Neural crest cell (in vitro differentiated cells): ENCODE data around the gene NDC80. TPM values are rescaled to one million over a fixed set of nuclear protein-coding genes. Genes with fewer than 3 reads are reported as not detected.
A peak's percentile ranks its signal among the peaks of the same experiment; 100 is the strongest.
"Not testable (repeated sequence)": the region's sequence is repeated elsewhere in the genome, so short reads cannot be mapped to it uniquely, and the experiment has no call there.

Experiments used
- DNase-seq: peaks from one replicate; pipeline ENCODE4 v3.0.0; 2021; ENCODE audit warnings: low read depth, mixed read lengths, low spot score
- H3K27ac Mint-ChIP-seq: one replicate; pipeline ENCODE4 v1.8.0; 2021; ENCODE audit warnings: mild to moderate bottlenecking, mixed read lengths; ENCODE audit not compliant: unreplicated experiment
- H3K27me3 Mint-ChIP-seq: 2 replicates; pipeline ENCODE4 v1.8.0; 2021; ENCODE audit warnings: low read depth, mild to moderate bottlenecking, mixed read lengths
- H3K36me3 Mint-ChIP-seq: 2 replicates; pipeline ENCODE4 v1.8.0; 2021; ENCODE audit warnings: low read depth, mild to moderate bottlenecking, mixed read lengths
- H3K4me1 Mint-ChIP-seq: 2 replicates; pipeline ENCODE4 v1.8.0; 2021; ENCODE audit warnings: mixed read lengths
- H3K4me3 Mint-ChIP-seq: one replicate; pipeline ENCODE4 v1.8.0; 2021; ENCODE audit warnings: mild to moderate bottlenecking, mixed read lengths
- H3K9me3 Mint-ChIP-seq: 2 replicates; pipeline ENCODE4 v1.8.0; 2021; ENCODE audit warnings: mixed read lengths
- CTCF ChIP-seq: fragments of 200-600 bp; sonication (generic); conservative IDR thresholded peaks from 2 replicates; pipeline ENCODE4 v1.5.0; 2021; ENCODE audit warnings: antibody characterized with exemption, mild to moderate bottlenecking
- total RNA-seq: library from RNA; stranded (reverse); gene quantifications from 2 replicates; pipeline ENCODE4 v1.2.1, GENCODE V29; 2021

NDC80 gene
- total RNA-seq, 1 donor from 2014 or later = 52.1 TPM

GRCh38 chr18:2538236-2538635 lies 33.1 kb upstream of the NDC80 start:
- Mint-ChIP-seq H3K27me3 (no peaks in the 10 kb centered on the region), H3K36me3 (peaks cover 15% of the 10 kb centered on the region), H3K4me3 (no peak overlapping the region), H3K4me1 (peaks cover 14% of the 10 kb centered on the region), H3K27ac (no peak overlapping the region), H3K9me3 (peaks cover 2% of the 10 kb centered on the region)
- no peak for DNase-seq
- no peak for TF ChIP-seq CTCF

- DNase-seq = no peak
- H3K27ac Mint-ChIP-seq = no peak overlapping the region
- peaks cover 14% of the 10 kb centered on the region for H3K4me1 Mint-ChIP-seq
- peaks cover 2% of the 10 kb centered on the region for H3K9me3 Mint-ChIP-seq
- TF ChIP-seq CTCF = no peak
- H3K4me3 Mint-ChIP-seq = no peak overlapping the region
- H3K36me3 Mint-ChIP-seq = peaks cover 15% of the 10 kb centered on the region
- H3K27me3 Mint-ChIP-seq = no peaks in the 10 kb centered on the region
Observed at GRCh38 chr18:2538844-2539243, 32.5 kb upstream of the NDC80 start.

DNA sequence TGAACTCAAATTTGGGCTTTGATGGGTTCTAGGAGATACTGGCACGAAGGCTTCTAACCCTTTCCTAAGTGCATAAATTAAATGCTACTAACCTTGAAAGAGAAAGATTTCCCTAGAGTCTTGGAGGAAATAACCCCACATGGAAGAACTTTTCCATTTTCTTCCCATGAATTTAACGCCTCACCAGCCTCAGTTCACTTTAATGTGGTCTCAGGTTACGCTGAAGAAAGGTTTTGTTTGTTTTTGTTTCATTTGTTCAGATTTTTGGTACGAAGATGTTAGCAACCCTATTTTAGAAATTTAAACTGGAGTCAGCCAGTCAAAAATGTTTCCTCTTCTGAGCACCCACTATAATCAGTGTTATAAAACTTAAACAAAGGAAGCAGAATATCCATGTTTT lies 30.8 kb upstream of the NDC80 start:
- no peak for TF ChIP-seq CTCF
- Mint-ChIP-seq H3K4me1 (peaks cover 14% of the 10 kb centered on the region), H3K4me3 (no peak overlapping the region), H3K36me3 (peaks cover 6% of the 10 kb centered on the region), H3K27ac (no peak overlapping the region), H3K27me3 (no peaks in the 10 kb centered on the region), H3K9me3 (no peaks in the 10 kb centered on the region)
- DNase-seq = no peak

DNA sequence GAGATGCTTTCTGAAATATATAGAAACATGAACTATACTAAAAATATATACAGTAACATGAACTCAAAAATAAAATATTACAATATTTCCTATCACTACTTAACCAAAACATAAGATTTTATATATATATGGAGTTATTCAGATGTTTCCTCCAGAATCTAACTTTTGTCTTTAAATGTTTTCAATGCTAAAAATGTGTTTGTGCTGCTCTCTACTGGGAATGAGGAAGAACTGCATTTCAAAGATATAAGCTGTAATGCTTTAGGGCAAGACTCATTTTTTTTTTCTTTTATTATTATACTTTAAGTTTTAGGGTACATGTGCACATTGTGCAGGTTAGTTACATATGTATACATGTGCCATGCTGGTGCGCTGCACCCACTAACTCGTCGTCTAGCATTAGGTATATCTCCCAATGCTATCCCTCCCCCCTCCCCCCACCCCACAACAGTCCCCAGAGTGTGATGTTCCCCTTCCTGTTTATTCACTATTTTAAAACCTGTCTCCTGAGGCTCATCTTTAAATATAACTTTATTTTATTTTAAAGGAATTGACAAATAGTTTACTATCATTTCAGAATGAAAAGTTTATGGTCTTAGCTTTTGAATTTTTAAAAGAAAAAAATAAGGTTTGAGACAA lies 29.3 kb upstream of the NDC80 start:
- H3K4me3 Mint-ChIP-seq, H3K27me3 Mint-ChIP-seq, H3K9me3 Mint-ChIP-seq, H3K27ac Mint-ChIP-seq, DNase-seq, H3K4me1 Mint-ChIP-seq, H3K36me3 Mint-ChIP-seq: not testable (repeated sequence)
- peak; percentile 81 for TF ChIP-seq CTCF

GRCh38 chr18:2545155-2545554 lies 26.2 kb upstream of the NDC80 start:
- Mint-ChIP-seq H3K27me3 (no peaks in the 10 kb centered on the region), H3K27ac (no peak overlapping the region), H3K36me3 (no peaks in the 10 kb centered on the region), H3K4me1 (no peaks in the 10 kb centered on the region), H3K9me3 (no peaks in the 10 kb centered on the region), H3K4me3 (no peak overlapping the region)
- no peak for TF ChIP-seq CTCF
- DNase-seq = no peak
